Activated CD4-positive, alpha-beta T cell treated with anti-CD3 and anti-CD28 coated beads, Interleukin-2, amount 50 U/mL, for 1 hour (primary cell): ENCODE data around the gene PRDM7.

Experiments
- DNase-seq: peaks from one replicate; pipeline ENCODE4 v3.0.0-alpha.2; 2020

PRDM7 gene

DNA sequence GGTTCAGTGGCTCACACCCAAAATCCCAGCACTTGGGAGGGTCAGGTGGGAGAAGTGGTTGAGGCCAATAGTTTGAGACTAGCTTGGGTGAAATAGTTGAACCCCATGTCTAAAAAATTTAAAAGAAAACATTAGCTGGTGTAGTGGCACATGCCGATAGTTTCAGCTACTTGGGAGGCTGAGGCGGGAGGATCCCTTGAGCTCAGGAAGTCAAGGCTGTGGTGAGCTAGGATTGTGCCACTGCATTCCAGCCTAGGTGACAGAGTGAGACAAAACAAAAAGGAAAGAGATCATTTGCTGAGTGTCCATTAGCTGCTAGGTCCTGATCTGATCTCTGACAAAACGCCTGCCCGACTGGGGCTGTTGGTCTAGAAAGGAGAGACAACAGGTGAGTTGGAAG is 43.7 kb downstream of the PRDM7 start:
- no peak for DNase-seq

DNA sequence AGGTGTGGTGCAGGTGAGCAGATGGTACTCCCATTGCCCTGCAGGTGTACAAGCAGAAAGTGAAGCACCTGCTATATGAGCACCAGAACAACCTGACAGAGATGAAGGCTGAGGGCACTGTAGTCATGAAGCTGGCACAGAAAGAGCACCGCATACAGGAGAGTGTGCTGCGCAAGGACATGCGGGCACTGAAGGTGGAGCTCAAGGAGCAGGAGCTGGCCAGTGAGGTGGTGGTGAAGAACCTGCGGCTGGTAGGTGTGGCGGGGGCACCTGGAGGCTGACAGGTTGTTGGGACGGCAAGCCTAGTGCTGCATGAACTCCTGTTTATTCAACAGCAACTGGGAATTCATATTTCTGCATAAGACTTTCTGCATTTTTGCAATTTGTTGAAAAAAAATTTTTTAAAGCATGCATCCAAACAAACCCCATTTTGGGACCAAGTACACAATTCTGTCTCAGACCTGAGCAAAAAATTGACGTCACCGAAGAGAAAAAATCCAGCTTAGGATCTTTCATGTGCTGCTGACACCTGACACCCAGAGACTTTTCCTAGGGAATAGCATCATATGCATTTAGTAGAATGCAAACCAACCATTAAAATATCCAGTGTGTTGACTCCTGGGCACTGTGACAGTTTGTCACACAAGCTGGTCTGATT is 44.3 kb downstream of the PRDM7 start:
- DNase-seq = no peak

- no peak for DNase-seq
These were observed 45.0 kb downstream of the PRDM7 start for GRCh38 chr16:90031931-90032673.

- no peak for DNase-seq
These were observed 45.8 kb downstream of the PRDM7 start for GRCh38 chr16:90031186-90031930.

DNA sequence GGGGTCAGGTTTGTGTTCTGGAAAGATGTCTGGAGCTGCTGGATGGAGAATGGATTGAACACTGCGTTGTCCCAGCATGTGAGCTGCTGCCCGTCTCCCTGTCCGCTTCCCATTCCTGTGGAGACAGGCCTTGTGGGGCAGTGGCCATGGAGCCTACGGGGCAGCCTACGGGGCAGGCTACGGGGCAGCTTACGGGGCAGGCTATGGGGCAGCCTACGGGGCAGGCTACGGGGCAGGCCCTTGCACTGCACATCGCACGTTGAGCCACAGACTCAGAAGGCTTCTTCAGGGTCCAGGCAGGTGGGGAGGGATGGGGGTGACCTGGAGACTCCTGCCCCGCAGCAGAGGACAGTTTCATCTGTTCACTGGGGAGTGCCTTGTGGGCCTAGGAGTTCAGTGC is 48.1 kb downstream of the PRDM7 start:
- no peak for DNase-seq

DNA sequence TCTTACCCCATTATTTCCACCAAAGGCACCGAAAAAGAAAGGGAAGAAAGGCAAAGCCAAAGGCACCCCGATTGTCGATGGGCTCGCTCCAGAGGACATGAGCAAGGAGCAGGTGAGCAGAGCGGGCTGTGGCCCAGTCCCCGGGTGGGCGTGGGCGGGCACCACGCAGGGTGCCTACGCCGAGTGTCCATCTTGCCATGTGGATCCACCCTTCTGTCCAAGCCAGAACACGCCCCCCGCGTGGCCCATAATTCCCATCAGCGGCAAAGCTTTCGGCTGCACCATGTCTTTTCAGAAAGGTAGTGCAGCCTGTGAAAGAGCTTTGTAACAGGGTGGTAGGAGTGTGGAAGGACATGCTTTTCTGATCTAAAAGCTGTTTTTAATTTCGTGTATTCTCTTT is 49.5 kb downstream of the PRDM7 start:
- no peak for DNase-seq

GRCh38 chr16:90026135-90026534 is 51.0 kb downstream of the PRDM7 start:
- DNase-seq = no peak

GRCh38 chr16:90023078-90023447 is 54.1 kb downstream of the PRDM7 start:
- no peak for DNase-seq

DNA sequence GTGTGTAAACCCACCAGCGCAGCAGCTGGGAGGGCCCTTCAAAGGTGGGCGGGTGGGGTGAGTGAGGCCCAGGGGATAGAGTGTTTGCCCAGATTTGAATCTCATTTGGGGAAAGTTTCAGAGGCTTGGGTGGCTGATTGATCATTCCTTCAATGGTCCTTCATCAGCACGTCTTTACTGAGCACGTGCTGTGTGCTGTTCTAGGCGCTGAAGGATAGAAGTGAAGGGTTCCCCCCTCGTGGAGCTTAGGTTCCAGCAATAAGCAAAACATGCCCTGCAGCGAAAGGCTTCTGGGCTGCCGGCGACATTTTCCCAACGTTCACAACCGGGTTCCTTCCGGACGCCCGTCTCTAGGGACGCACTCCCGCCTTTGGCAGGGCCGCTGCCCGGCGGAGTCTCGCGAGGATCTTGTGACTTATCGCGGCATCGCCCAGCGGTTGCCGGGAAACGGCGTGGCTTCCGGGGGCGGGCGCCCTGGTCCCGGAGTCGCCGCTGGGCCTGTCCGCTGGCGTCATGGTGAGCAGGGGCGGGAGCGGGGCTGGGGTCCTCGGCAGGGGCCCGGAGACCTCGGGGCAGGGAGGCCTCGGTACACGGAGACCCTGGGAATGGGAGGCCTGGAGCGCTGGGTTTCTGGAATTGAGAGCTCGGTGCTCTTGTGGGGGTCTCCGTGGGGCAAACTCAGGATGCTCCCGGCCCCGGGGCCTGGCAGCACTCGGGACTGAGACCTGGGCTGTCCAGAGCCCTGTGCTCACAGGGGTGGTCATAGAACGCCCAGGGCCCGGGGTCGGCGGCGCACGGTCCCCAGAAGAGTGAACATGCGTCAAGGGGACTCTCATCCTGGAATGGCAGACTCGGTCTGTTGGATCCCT is 54.7 kb downstream of the PRDM7 start:
- peak; percentile 69 for DNase-seq

DNA sequence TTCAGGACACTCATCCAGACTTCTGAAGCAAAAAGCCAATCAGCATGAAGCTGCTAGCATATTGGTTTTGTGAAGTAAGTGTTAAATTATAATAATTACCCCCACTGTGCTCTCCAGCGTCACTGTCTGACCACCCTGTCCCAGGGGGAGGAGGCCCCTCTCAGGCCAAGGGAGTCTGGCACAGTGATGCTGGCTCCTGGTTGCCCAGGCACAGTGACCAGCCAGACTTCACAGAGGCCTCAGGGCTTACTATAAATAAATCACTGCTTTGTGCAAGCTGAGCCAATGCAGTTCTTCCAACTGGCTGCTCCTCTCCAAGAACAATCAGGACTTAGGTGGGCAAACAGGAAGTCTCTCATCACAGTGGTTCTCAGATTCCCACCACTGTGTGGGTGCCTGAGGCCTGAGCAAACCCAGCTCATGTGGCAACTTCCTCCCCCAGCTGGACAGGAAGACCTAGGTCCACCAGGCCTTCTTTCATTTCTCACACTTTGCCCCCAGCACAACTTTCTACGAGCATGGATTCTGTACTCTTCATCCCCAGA is 56.2 kb downstream of the PRDM7 start:
- DNase-seq = no peak

DNA sequence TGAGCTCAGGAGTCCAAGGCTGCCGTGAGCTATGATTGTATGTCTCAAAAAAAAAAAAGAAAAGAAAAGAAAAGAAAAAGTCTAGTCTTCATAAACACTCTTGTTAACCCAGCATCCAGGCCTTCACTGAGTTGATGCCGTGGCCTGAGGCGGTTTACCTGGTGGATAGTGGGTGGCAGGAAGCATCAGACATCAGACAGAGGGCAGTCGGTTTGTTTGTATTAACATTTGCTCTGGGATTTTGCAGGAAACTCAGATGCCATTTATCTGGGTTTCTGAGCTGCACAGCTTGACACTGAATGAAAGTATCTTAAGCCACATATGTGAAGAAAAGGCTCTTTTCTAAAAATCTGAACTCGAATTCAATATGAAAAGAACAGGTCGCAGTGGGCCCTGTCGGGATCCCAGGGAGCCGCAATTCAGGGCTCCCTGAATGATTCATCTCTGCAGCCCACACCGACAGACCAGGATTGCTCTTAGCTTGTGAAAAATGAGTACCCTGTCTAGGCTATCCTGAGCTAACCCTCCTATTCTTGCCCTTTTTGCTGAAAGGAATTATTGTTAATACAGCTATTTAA is 56.8 kb downstream of the PRDM7 start:
- DNase-seq = no peak

DNA sequence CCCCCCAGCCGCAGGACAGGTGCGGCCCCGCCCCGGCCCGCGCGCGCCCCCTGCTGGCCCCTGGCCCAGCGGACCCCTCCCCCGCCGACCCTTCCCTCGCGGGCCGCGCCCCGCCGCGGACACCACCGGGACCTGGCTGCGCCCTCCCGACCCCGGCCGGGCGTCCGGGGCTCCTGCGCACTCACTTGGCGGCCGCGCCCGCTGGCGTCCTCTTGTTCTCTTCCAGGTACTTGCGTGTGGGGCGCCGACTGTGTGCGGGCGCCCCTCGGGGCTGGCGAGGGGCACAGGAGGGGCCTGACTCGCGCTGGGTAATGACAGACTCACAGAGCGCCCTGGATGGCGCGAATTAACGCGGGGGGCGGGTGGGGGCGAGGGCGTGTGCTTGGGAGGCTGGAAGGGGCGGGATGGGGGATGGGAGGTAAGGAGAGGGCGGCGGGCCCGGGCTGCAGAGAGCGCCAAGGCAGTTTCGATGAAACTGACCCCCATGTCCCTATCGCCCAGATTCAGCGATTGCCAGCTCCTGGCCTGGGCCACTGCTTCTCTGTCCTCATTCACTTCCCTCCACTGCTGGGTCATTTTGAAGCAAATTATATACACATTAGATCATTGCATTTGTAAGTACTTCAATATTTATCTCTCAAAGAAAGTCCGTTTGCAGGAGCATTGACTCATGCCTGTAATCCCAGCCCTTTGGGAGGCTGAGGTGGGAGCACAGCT is 57.4 kb downstream of the PRDM7 start:
- peak; percentile 50 for DNase-seq

- no peak for DNase-seq
These were observed 58.2 kb downstream of the PRDM7 start, which contains the start of gene DBNDD1 for GRCh38 chr16:90018652-90019542. Gene DBNDD1, minus strand, starts transcription at chr16:90019456. Its CDS starts 115 bp downstream, at chr16:90019341.

DNA sequence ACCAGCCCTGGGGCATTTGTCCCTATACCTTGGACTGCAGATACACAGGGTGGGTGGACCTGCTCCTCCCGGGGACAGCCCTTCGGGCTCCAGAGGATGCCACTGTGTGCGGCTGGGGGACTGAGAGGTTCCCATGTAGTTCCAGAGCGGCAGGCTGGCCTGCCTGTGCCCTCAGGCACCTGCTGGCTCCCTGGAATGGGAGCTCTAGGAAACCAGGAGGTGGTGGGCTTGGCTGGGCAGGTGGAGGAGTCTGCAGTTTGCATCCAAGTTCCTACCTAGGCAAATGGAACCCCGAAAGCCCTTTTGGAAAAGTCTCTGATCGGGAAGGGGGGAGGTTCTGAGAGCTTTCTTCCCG is 58.9 kb downstream of the PRDM7 start:
- DNase-seq = no peak

- DNase-seq = no peak
These were observed 60.7 kb downstream of the PRDM7 start for GRCh38 chr16:90016339-90016950.

- DNase-seq = no peak
These were observed 61.4 kb downstream of the PRDM7 start for GRCh38 chr16:90015586-90016338.

- no peak for DNase-seq
These were observed 64.0 kb downstream of the PRDM7 start for GRCh38 chr16:90012991-90013745.

GRCh38 chr16:90011908-90012501 is 65.1 kb downstream of the PRDM7 start:
- no peak for DNase-seq
